Epidermal melanocyte (primary cell): ENCODE data around the gene POLR1A.
A peak's percentile ranks its signal among the peaks of the same experiment; 100 is the strongest.
"Not testable (repeated sequence)": the region's sequence is repeated elsewhere in the genome, so short reads cannot be mapped to it uniquely, and the experiment has no call there.

ENCODE experiments used
- DNase-seq: peaks from one replicate; pipeline ENCODE4 v3.0.0; 2011; ENCODE audit warnings: low spot score; ENCODE audit not compliant: insufficient read length

POLR1A gene

GRCh38 chr2:85999061-85999831, 106.4 kb downstream of the POLR1A start:
- DNase-seq = no peak

- no peak for DNase-seq
Observed at GRCh38 chr2:85998071-85998991, 107.4 kb downstream of the POLR1A start.

- DNase-seq = no peak
Observed at GRCh38 chr2:85997017-85997970, 108.4 kb downstream of the POLR1A start.

- DNase-seq = peak; percentile 36
Observed at GRCh38 chr2:85996591-85996990, 109.1 kb downstream of the POLR1A start.

- DNase-seq = no peak
Observed at GRCh38 chr2:85995648-85996529, 109.8 kb downstream of the POLR1A start.

- DNase-seq = no peak
Observed at GRCh38 chr2:85994897-85995647, 110.6 kb downstream of the POLR1A start.

- no peak for DNase-seq
Observed at GRCh38 chr2:85994421-85994777, 111.3 kb downstream of the POLR1A start.

GRCh38 chr2:85992611-85993010, 113.1 kb downstream of the POLR1A start:
- no peak for DNase-seq

GRCh38 chr2:85992053-85992452, 113.6 kb downstream of the POLR1A start:
- DNase-seq = not testable (repeated sequence)

- DNase-seq = no peak
Observed at GRCh38 chr2:85990084-85990483, 115.6 kb downstream of the POLR1A start.

- no peak for DNase-seq
Observed at GRCh38 chr2:85989288-85989865, 116.3 kb downstream of the POLR1A start.

- no peak for DNase-seq
Observed at GRCh38 chr2:85988914-85989270, 116.8 kb downstream of the POLR1A start.

GRCh38 chr2:85988175-85988913, 117.3 kb downstream of the POLR1A start:
- DNase-seq = peak; percentile 38

GRCh38 chr2:85987266-85988174, 118.2 kb downstream of the POLR1A start:
- DNase-seq = no peak

- DNase-seq = no peak
Observed at GRCh38 chr2:85986121-85986520, 119.6 kb downstream of the POLR1A start.

GRCh38 chr2:85984788-85985187, 120.9 kb downstream of the POLR1A start:
- DNase-seq = no peak

GRCh38 chr2:85983766-85984165, 121.9 kb downstream of the POLR1A start:
- no peak for DNase-seq
